H1 (cell line): Measurements from ENCODE around the gene PCDHB7. TPM values are rescaled to one million over a fixed set of nuclear protein-coding genes. Genes with fewer than 3 reads are reported as not detected.
"Not testable (repeated sequence)": the region's sequence is repeated elsewhere in the genome, so short reads cannot be mapped to it uniquely, and the experiment has no call there.

Source experiments
- CTCF ChIA-PET: fragments of 300-600 bp; sonication (Branson Sonifier 250); formaldehyde crosslinking; loops from one replicate; lab custom pipeline; 2021; ENCODE audit not compliant: partially characterized antibody; lab: Charles Lee
- POLR2A ChIA-PET: fragments of 300-600 bp; sonication (Branson Sonifier 250); formaldehyde crosslinking; loops from one replicate; lab custom pipeline; 2021; ENCODE audit warnings: inconsistent platforms; ENCODE audit not compliant: partially characterized antibody; lab: Charles Lee
- DNase-seq, 2 experiments: peaks; one replicate each; pipeline versions ENCODE4 v3.0.0 to v3.0.0-alpha.2; 2010 to 2022; ENCODE audit warnings: low spot score in 2 of 2, low read depth in 1 of 2, mixed read lengths in 1 of 2
- FAIRE-seq: peaks from 2 replicates; lab custom pipeline; 2011; peaks lifted over from hg19 to GRCh38; lab: Jason Lieb, UNC
- H2AFZ ChIP-seq: 2 replicates; pipeline ENCODE4 v1.8.1; 2012; ENCODE audit warnings: low read length, inconsistent platforms
- H2AK5ac ChIP-seq: 2 replicates; pipeline ENCODE4 v1.6.1; 2013; ENCODE audit warnings: low read depth, low read length
- H2BK120ac ChIP-seq: replicated peaks from 2 replicates; pipeline ENCODE3; 2013; ENCODE audit warnings: low read depth, low read length, inconsistent platforms
- H2BK12ac ChIP-seq: 2 replicates; pipeline ENCODE4 v1.6.1; 2013; ENCODE audit warnings: low read depth, low read length
- H2BK15ac ChIP-seq: 2 replicates; pipeline ENCODE4 v1.6.1; 2013; ENCODE audit warnings: low read length
- H2BK20ac ChIP-seq: 2 replicates; pipeline ENCODE4 v1.6.1; 2013; ENCODE audit warnings: low read length
- H2BK5ac ChIP-seq: 2 replicates; pipeline ENCODE4 v1.6.1; 2013; ENCODE audit warnings: low read depth, low read length
- H3K14ac ChIP-seq: 2 replicates; pipeline ENCODE4 v1.6.1; 2013; ENCODE audit warnings: inconsistent platforms; ENCODE audit not compliant: insufficient read length
- H3K18ac ChIP-seq: 2 replicates; pipeline ENCODE4 v1.6.1; 2013; ENCODE audit warnings: low read length; ENCODE audit errors: extremely low read depth
- H3K23ac ChIP-seq: 2 replicates; pipeline ENCODE4 v1.6.1; 2013; ENCODE audit warnings: inconsistent platforms; ENCODE audit not compliant: insufficient read length
- H3K23me2 ChIP-seq: 2 replicates; pipeline ENCODE4 v1.6.1; 2013; ENCODE audit warnings: low read depth, low read length
- H3K27ac ChIP-seq: 2 replicates; pipeline ENCODE4 v1.6.1; 2011; ENCODE audit warnings: low read depth, low read length, inconsistent platforms
- H3K27me3 ChIP-seq, 4 experiments: replicated peaks in 1 of 4; 1 replicate in 1 of 4; 2 replicates in 3 of 4; pipeline versions ENCODE4 v1.6.1 to v1.8.1; 2011 to 2013; ENCODE audit warnings: low read length in 3 of 4, mild to moderate bottlenecking in 3 of 4, inconsistent platforms in 2 of 4, mixed read lengths in 2 of 4, moderate library complexity in 1 of 4; ENCODE audit not compliant: control insufficient read depth in 3 of 4, insufficient read depth in 3 of 4; ENCODE audit errors: extremely low read depth in 1 of 4
- H3K36me3 ChIP-seq, 4 experiments: 2 replicates each; pipeline versions ENCODE4 v1.6.1 to v1.8.1; 2011 to 2013; ENCODE audit warnings: mild to moderate bottlenecking in 4 of 4, low read length in 3 of 4, moderate library complexity in 2 of 4, control low read depth in 1 of 4, inconsistent platforms in 1 of 4; ENCODE audit not compliant: insufficient read depth in 4 of 4, control insufficient read depth in 2 of 4
- H3K4ac ChIP-seq: replicated peaks from 2 replicates; pipeline ENCODE3; 2013; ENCODE audit warnings: low read length, low read depth, mixed read lengths, inconsistent platforms; ENCODE audit not compliant: insufficient read length
- H3K4me1 ChIP-seq, 4 experiments: replicated peaks in 1 of 4; 1 replicate in 1 of 4; 2 replicates in 3 of 4; pipeline versions ENCODE4 v1.6.1 to v1.8.1; 2011 to 2013; ENCODE audit warnings: low read length in 3 of 4, inconsistent platforms in 2 of 4, mixed read lengths in 1 of 4; ENCODE audit not compliant: insufficient read depth in 4 of 4, control insufficient read depth in 3 of 4
- H3K4me2 ChIP-seq, 2 experiments: 2 replicates each; pipeline versions ENCODE4 v1.6.1 to v1.8.1; 2011 to 2013; ENCODE audit warnings: low read depth in 2 of 2, low read length in 2 of 2, control low read depth in 1 of 2, inconsistent platforms in 1 of 2, mild to moderate bottlenecking in 1 of 2; ENCODE audit not compliant: insufficient read depth in 1 of 2
- H3K4me3 ChIP-seq, 4 experiments: fragments of 200-600, 300-600 bp in 1 of 4; sonication (generic), shearing (Covaris generic), sonication (Bioruptor Twin) in 1 of 4; 2 replicates each; pipeline versions ENCODE4 v1.5.1 to v1.8.1; 2011 to 2016; ENCODE audit warnings: low read length in 4 of 4, low read depth in 3 of 4, control low read depth in 2 of 4, inconsistent platforms in 2 of 4, mild to moderate bottlenecking in 2 of 4, mixed read lengths in 1 of 4, moderate library complexity in 1 of 4; ENCODE audit not compliant: insufficient read depth in 2 of 4; ENCODE audit errors: extremely low read depth in 1 of 4
- H3K56ac ChIP-seq: replicated peaks from 2 replicates; pipeline ENCODE3; 2013; ENCODE audit warnings: low read depth, mild to moderate bottlenecking, mixed read lengths, low read length, inconsistent platforms; ENCODE audit not compliant: insufficient read length
- H3K79me1 ChIP-seq: 2 replicates; pipeline ENCODE4 v1.6.1; 2013; ENCODE audit warnings: low read depth, low read length, control low read depth
- H3K79me2 ChIP-seq, 2 experiments: 2 replicates each; pipeline versions ENCODE4 v1.6.1 to v1.8.1; 2012 to 2013; ENCODE audit warnings: low read length in 2 of 2, mild to moderate bottlenecking in 2 of 2, inconsistent platforms in 1 of 2; ENCODE audit not compliant: insufficient read depth in 2 of 2, control insufficient read depth in 1 of 2
- H3K9ac ChIP-seq, 4 experiments: replicated peaks in 1 of 4; 1 replicate in 1 of 4; 2 replicates in 3 of 4; pipeline versions ENCODE4 v1.6.1 to v1.8.1; 2011 to 2013; ENCODE audit warnings: low read depth in 3 of 4, low read length in 3 of 4, control low read depth in 2 of 4, mild to moderate bottlenecking in 2 of 4, moderate library complexity in 2 of 4, inconsistent platforms in 1 of 4; ENCODE audit errors: extremely low read depth in 1 of 4
- H3K9me3 ChIP-seq, 2 experiments: 2 replicates each; pipeline versions ENCODE4 v1.6.1 to v1.8.1; 2012 to 2013; ENCODE audit warnings: mild to moderate bottlenecking in 2 of 2, moderate library complexity in 2 of 2, control low read depth in 1 of 2, inconsistent platforms in 1 of 2, low read depth in 1 of 2, low read length in 1 of 2, mixed read lengths in 1 of 2; ENCODE audit not compliant: insufficient read depth in 2 of 2
- H4K20me1 ChIP-seq, 2 experiments: replicated peaks in 1 of 2; 2 replicates each; pipeline versions ENCODE3 to v1.8.1; 2011 to 2013; ENCODE audit warnings: inconsistent platforms in 2 of 2, low read length in 2 of 2, mild to moderate bottlenecking in 1 of 2; ENCODE audit not compliant: insufficient read depth in 2 of 2, control insufficient read depth in 1 of 2
- H4K5ac ChIP-seq: 2 replicates; pipeline ENCODE4 v1.6.1; 2013; ENCODE audit warnings: low read length, low read depth, mixed read lengths, inconsistent platforms; ENCODE audit not compliant: insufficient read length
- H4K8ac ChIP-seq: 2 replicates; pipeline ENCODE4 v1.8.0; 2013; ENCODE audit warnings: mild to moderate bottlenecking, moderate library complexity, low read length, inconsistent platforms; ENCODE audit not compliant: insufficient read depth; ENCODE audit errors: extremely low read depth
- H4K91ac ChIP-seq: replicated peaks from 2 replicates; pipeline ENCODE3; 2013; ENCODE audit warnings: low read length, mixed read lengths, inconsistent platforms; ENCODE audit not compliant: insufficient read length
- WGBS, 2 experiments: shearing (Covaris generic) in 1 of 2; methylation state at CpG; one replicate each; pipeline versions ENCODE4 v1.1.6 to v1.1.7; 2013 to 2015; ENCODE audit warnings: low lambda C conversion rate in 2 of 2, mixed read lengths in 2 of 2, inconsistent platforms in 1 of 2, low coverage in 1 of 2, missing lambda C conversion rate in 1 of 2; ENCODE audit not compliant: insufficient replicate concordance in 2 of 2, insufficient coverage in 1 of 2, insufficient read length in 1 of 2; ENCODE audit errors: extremely low coverage in 1 of 2, missing lambda C conversion rate in 1 of 2; 5-methylcytosine and 5-hydroxymethylcytosine counted together
- polyA plus RNA-seq, 7 experiments: library from polyadenylated mRNA; depleted of rRNA in 3 of 7; stranded (reverse) in 5 of 7; unstranded in 2 of 7; fragments of >200 nt in 5 of 7; fragments of 200-250 nt in 2 of 7; gene quantifications; 1 replicate in 5 of 7; 2 replicates in 1 of 7; 4 replicates in 1 of 7; pipeline versions ENCODE4 v1.2.1 to v1.2.3, GENCODE V29; 2011 to 2013; ENCODE audit warnings: missing spikeins in 2 of 7, mixed read lengths in 2 of 7
- total RNA-seq: library from RNA; stranded (reverse); fragmentation: NEBNext Ultra II Directional; extraction: Animal tissue kit (Norgen Biotek cat#: 25700); gene quantifications from 2 replicates; pipeline ENCODE4 v1.2.1, GENCODE V29; 2021

Gene PCDHB7
- total and polyA plus RNA-seq, 2 of the 8 experiments (the other 6 are each of a cell fraction or from before 2014, with no cell fraction given): 0.17 to 0.19 TPM

- H2AK5ac ChIP-seq, H3K23ac ChIP-seq, H3K18ac ChIP-seq, H2BK15ac ChIP-seq, H3K9me3 ChIP-seq, FAIRE-seq, POLR2A ChIA-PET, H3K4ac ChIP-seq, H3K79me1 ChIP-seq, H4K8ac ChIP-seq, H3K14ac ChIP-seq, H3K27ac ChIP-seq, H2BK120ac ChIP-seq, H3K9ac ChIP-seq, H3K23me2 ChIP-seq, H2BK12ac ChIP-seq, H4K91ac ChIP-seq, H2BK5ac ChIP-seq, H3K27me3 ChIP-seq, H3K4me1 ChIP-seq, H3K36me3 ChIP-seq, H2AFZ ChIP-seq, H3K56ac ChIP-seq, H4K20me1 ChIP-seq, H3K4me3 ChIP-seq, H4K5ac ChIP-seq, DNase-seq, H2BK20ac ChIP-seq, H3K79me2 ChIP-seq, H3K4me2 ChIP-seq: not testable (repeated sequence)
- WGBS, 2 experiments: 95% methylated on average over 8 of the region's 38 CpGs; no CpG with 5 or more reads in 1 of the 2 experiments
- CTCF ChIA-PET: interaction anchor here (1.6 to 2.3 kb wide), 2 partner anchors 19 to 22 kb away, joined by 8 to 12 read pairs; partner anchors contain the start of genes PCDHB14 and PCDHB16
Observed at GRCh38 chr5:141201126-141201525, 28.7 kb downstream of the PCDHB7 start.

GRCh38 chr5:141201646-141202045 is 29.2 kb downstream of the PCDHB7 start:
- H3K79me2 ChIP-seq, H2AK5ac ChIP-seq, H3K14ac ChIP-seq, H4K8ac ChIP-seq, H4K5ac ChIP-seq, FAIRE-seq, H3K9ac ChIP-seq, H3K79me1 ChIP-seq, H4K20me1 ChIP-seq, H3K27me3 ChIP-seq, H3K27ac ChIP-seq, H3K23me2 ChIP-seq, H3K56ac ChIP-seq, H3K4me3 ChIP-seq, H2AFZ ChIP-seq, H3K23ac ChIP-seq, H4K91ac ChIP-seq, H2BK15ac ChIP-seq, H3K36me3 ChIP-seq, H2BK12ac ChIP-seq, H3K4me2 ChIP-seq, H2BK5ac ChIP-seq, DNase-seq, H3K18ac ChIP-seq, H3K9me3 ChIP-seq, H2BK120ac ChIP-seq, H3K4me1 ChIP-seq, H2BK20ac ChIP-seq, H3K4ac ChIP-seq: not testable (repeated sequence)
- POLR2A ChIA-PET: interaction anchor here (0.6 kb wide), 1 partner anchor 279 kb away, joined by 3 read pairs; no protein-coding TSS in a partner anchor
- CTCF ChIA-PET: interaction anchor here (0.6 to 2.3 kb wide), 13 partner anchors 9 to 654 kb away, joined by 3 to 12 read pairs (median 4); partner anchors contain the start of genes PCDHB10, PCDHB14, PCDHB16 and PCDHB4
- 91% methylated on average over 11 of the region's 35 CpGs; no CpG with 5 or more reads in 1 of the 2 experiments for WGBS, 2 experiments
